Endothelial cell of umbilical vein (primary cell): ENCODE measurements around the gene UAP1L1. TPM values are rescaled to one million over a fixed set of nuclear protein-coding genes. Genes with fewer than 3 reads are reported as not detected.

Source experiments
- BruUV-seq: library from RNA; stranded (reverse); fragments of 400-500 nt; replicated peaks from 2 replicates; lab custom pipeline; 2021; lab: Mats Ljungman, UMichigan
- CTCF ChIA-PET: fragments of 300-600, 350-600 bp; sonication (Branson Sonifier 250); formaldehyde crosslinking; loops from one replicate; lab custom pipeline; 2021; ENCODE audit warnings: antibody characterized with exemption, inconsistent platforms; lab: Charles Lee
- POLR2A ChIA-PET: fragments of 300-600, 350-600 bp; sonication (Branson Sonifier 250); formaldehyde crosslinking; loops from one replicate; lab custom pipeline; 2021; ENCODE audit warnings: antibody characterized with exemption, inconsistent platforms; lab: Charles Lee
- DNase-seq: peaks from one replicate; pipeline ENCODE4 v3.0.0-alpha.2; 2011; ENCODE audit warnings: low read depth, low spot score
- FAIRE-seq: peaks from 2 replicates; lab custom pipeline; 2011; peaks lifted over from hg19 to GRCh38; lab: Jason Lieb, UNC
- H2AFZ ChIP-seq: 2 replicates; pipeline ENCODE4 v1.6.0; 2012; ENCODE audit warnings: low read depth, low read length, control low read depth, inconsistent platforms
- H3K27ac ChIP-seq: 2 replicates; pipeline ENCODE4 v1.5.1; 2011; ENCODE audit warnings: low read depth, mild to moderate bottlenecking, control low read depth, low read length, moderate library complexity; ENCODE audit not compliant: insufficient read depth
- H3K27me3 ChIP-seq, 2 experiments: 2 replicates each; pipeline versions ENCODE4 v1.6.0 to v1.6.1; 2011; ENCODE audit warnings: low read length in 2 of 2, mixed read lengths in 1 of 2; ENCODE audit not compliant: control insufficient read depth in 2 of 2, insufficient read depth in 2 of 2
- H3K36me3 ChIP-seq, 2 experiments: 2 replicates in 1 of 2; 3 replicates in 1 of 2; pipeline ENCODE4 v1.5.1; 2011; ENCODE audit warnings: low read length in 2 of 2, mild to moderate bottlenecking in 1 of 2, moderate library complexity in 1 of 2; ENCODE audit not compliant: control insufficient read depth in 2 of 2, insufficient read depth in 2 of 2; ENCODE audit errors: extremely low read depth in 1 of 2
- H3K4me1 ChIP-seq: 3 replicates; pipeline ENCODE4 v1.5.1; 2011; ENCODE audit warnings: mild to moderate bottlenecking, low read length; ENCODE audit not compliant: control insufficient read depth, insufficient read depth; ENCODE audit errors: extremely low read depth
- H3K4me2 ChIP-seq: 2 replicates; pipeline ENCODE4 v1.6.1; 2011; ENCODE audit warnings: low read length, control low read depth, mixed read lengths; ENCODE audit not compliant: insufficient read depth
- H3K4me3 ChIP-seq, 3 experiments: fragments of 200-600 bp in 1 of 3; sonication (generic), shearing (Covaris generic) in 1 of 3; replicated peaks in 1 of 3; 2 replicates each; pipeline ENCODE4 v1.5.1; 2011 to 2016; ENCODE audit warnings: control low read depth in 3 of 3, low read length in 3 of 3, mild to moderate bottlenecking in 2 of 3, inconsistent platforms in 1 of 3, low read depth in 1 of 3, moderate library complexity in 1 of 3; ENCODE audit not compliant: insufficient read depth in 1 of 3
- H3K79me2 ChIP-seq: 2 replicates; pipeline ENCODE4 v1.6.0; 2012; ENCODE audit warnings: low read length, inconsistent platforms; ENCODE audit not compliant: control insufficient read depth, insufficient read depth
- H3K9ac ChIP-seq: replicated peaks from 2 replicates; pipeline ENCODE3; 2011; ENCODE audit warnings: low read length, control low read depth; ENCODE audit not compliant: insufficient read depth; ENCODE audit errors: extremely low read depth
- H3K9me1 ChIP-seq: replicated peaks from 3 replicates; pipeline ENCODE4 v1.6.0; 2011; ENCODE audit warnings: mild to moderate bottlenecking, low read length; ENCODE audit not compliant: control insufficient read depth, insufficient read depth; ENCODE audit errors: extremely low read depth
- H3K9me3 ChIP-seq: replicated peaks from 2 replicates; pipeline ENCODE4 v1.5.1; 2012; ENCODE audit warnings: low read length, inconsistent platforms; ENCODE audit not compliant: control insufficient read depth, insufficient read depth
- H4K20me1 ChIP-seq: replicated peaks from 2 replicates; pipeline ENCODE3; 2011; ENCODE audit warnings: mild to moderate bottlenecking, low read length; ENCODE audit not compliant: control insufficient read depth, insufficient read depth; ENCODE audit errors: extremely low read depth
- EZH2 ChIP-seq: IDR thresholded peaks from 2 replicates; pipeline ENCODE4 v1.6.1; 2012; ENCODE audit warnings: borderline replicate concordance, low read depth, mild to moderate bottlenecking, moderate library complexity, low read length, inconsistent platforms; ENCODE audit not compliant: severe bottlenecking
- FOS ChIP-seq: IDR thresholded peaks from 2 replicates; pipeline ENCODE4 v1.6.1; 2011; ENCODE audit warnings: mild to moderate bottlenecking, low read length, moderate library complexity, borderline replicate concordance; ENCODE audit not compliant: insufficient read depth
- GATA2 ChIP-seq: IDR thresholded peaks from 2 replicates; pipeline ENCODE4 v1.7.0; 2011; ENCODE audit warnings: low read depth, mild to moderate bottlenecking, moderate library complexity, mixed read lengths, low read length; ENCODE audit not compliant: insufficient read length, insufficient read depth
- JUN ChIP-seq: IDR thresholded peaks from 2 replicates; pipeline ENCODE4 v1.6.1; 2011; ENCODE audit warnings: borderline replicate concordance, low read depth; ENCODE audit not compliant: insufficient read length, insufficient read depth
- POLR2A ChIP-seq: IDR thresholded peaks from 2 replicates; pipeline ENCODE4 v1.6.1; 2012; ENCODE audit warnings: low read depth, mild to moderate bottlenecking, control low read depth, low read length
- POLR2AphosphoS5 ChIP-seq: IDR thresholded peaks from 2 replicates; pipeline ENCODE4 v1.6.1; 2012; ENCODE audit warnings: low read depth, mild to moderate bottlenecking, control low read depth, low read length, moderate library complexity; ENCODE audit not compliant: insufficient read depth
- dilution Hi-C: fragments of 300-500 bp; cut with MboI; formaldehyde crosslinking; loops from one replicate; pipeline ENCODE4 v1.15.0; 2019; ENCODE audit warnings: low sequenced_read_pairs; ENCODE audit not compliant: extremely low pct_ligation_motif_present
- intact Hi-C: fragments of 100-400 bp; cut with micrococcal nuclease; formaldehyde crosslinking; loops from one replicate; pipeline ENCODE4 v1.10.0; 2022
- polyA plus RNA-seq, 4 experiments: library from polyadenylated mRNA; depleted of rRNA in 3 of 4; stranded (reverse) in 3 of 4; unstranded in 1 of 4; fragments of >200 nt; gene quantifications; 2 replicates each; pipeline versions ENCODE4 v1.2.1 to v1.2.3, GENCODE V29; 2011 to 2012; ENCODE audit warnings: missing spikeins in 1 of 4
- total RNA-seq: library from RNA; stranded (reverse); gene quantifications from 2 replicates; pipeline ENCODE4 v1.2.3, GENCODE V29; 2021
- TF ChIP-seq, protein P1 (sequence below): IDR thresholded peaks from 2 replicates; pipeline ENCODE4 v1.6.1; 2011; ENCODE audit not compliant: insufficient read depth, insufficient read length

Gene UAP1L1
- total and polyA plus RNA-seq, 2 donors (not counting 3 experiments of a cell fraction or from before 2014, with no cell fraction given) = 26.0 to 41.7 TPM

DNA sequence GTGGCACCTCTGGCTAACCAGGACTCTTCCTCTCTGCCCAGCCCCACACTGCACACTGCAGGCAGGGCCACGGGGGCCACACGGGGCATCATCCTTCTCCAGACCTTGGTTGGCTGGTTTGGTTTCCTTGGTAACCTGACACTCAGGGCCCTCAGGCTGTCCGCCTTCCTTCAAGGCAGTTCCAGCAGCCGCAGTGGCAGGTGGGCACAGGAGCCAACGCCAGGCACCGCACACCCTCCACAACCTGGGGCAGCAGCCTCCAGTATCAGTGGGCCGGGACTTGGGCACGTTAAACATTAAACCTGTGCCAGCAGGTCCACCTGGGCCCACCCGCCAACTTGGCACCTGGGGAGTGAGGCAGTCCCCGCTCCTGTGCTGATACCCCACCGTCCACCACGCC, 33.3 kb upstream of the UAP1L1 start:
- H3K79me2 ChIP-seq = peaks cover 33% of the 10 kb centered on the region
- no peak for DNase-seq
- peak overlapping the region; percentile 56 for H3K4me2 ChIP-seq
- no peaks in the 10 kb centered on the region for H3K27me3 ChIP-seq
- no peak for TF ChIP-seq FOS
- peak overlapping the region in 1 of 3 experiments; percentile 54 for H3K4me3 ChIP-seq
- POLR2A ChIA-PET = no interaction called here
- no peak overlapping the region for H2AFZ ChIP-seq
- dilution Hi-C loops (no loop called here), intact Hi-C loops (loop anchor here (2.0 kb wide), 1 partner anchor 15 kb away; the partner anchor contains the start of gene ABCA2)
- H3K9me1 ChIP-seq = no peaks in the 10 kb centered on the region
- H3K9me3 ChIP-seq = no peaks in the 10 kb centered on the region
- no TSS peak for BruUV-seq
- peaks cover 41% of the 10 kb centered on the region for H3K4me1 ChIP-seq
- H3K36me3 ChIP-seq = peaks cover 0 to 13% of the 10 kb centered on the region in 2 experiments
- FAIRE-seq = no peak
- no peaks in the 10 kb centered on the region for H4K20me1 ChIP-seq
- CTCF ChIA-PET = interaction anchor here (1.6 to 5.2 kb wide), 5 partner anchors 8 to 96 kb away, joined by 4 to 58 read pairs (median 8); no protein-coding TSS in a partner anchor
- H3K27ac ChIP-seq = no peak overlapping the region
- H3K9ac ChIP-seq = no peak overlapping the region

DNA sequence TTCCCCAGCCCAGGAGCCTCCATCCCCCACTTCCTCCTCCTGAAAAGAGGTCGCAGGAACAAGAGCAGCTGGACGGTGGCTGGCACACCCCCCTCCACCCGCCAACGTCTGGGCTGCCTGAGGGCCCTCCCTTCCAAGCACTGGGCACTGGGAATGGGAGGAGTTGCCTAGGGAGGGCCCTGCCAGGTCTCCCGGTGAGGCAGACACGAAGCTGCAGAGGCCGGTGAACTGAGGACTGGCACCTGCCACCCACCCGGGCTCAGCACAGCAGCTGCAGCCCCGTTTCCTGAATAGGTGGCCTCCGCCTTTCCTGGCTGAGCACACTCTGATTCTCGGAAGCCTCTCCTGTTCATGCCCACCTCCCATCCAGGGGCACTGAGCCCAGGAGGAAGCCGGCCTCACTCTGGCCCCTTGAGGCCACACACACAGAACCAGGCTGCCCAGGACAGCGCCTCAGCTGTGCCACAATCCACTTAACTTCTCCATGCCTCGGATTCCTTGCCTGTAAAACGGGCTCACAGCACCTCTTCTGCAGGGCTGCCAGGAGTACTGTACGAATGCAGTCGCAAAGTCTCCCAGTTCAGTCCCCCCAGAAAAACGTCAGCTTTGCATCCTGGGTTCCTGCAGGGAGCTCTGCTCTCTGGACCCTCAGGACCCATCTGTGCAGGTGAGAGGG, 32.7 kb upstream of the UAP1L1 start:
- no peaks in the 10 kb centered on the region for H4K20me1 ChIP-seq
- no peak overlapping the region for H3K9ac ChIP-seq
- POLR2A ChIA-PET = no interaction called here
- no peak overlapping the region for H3K27ac ChIP-seq
- BruUV-seq = no TSS peak
- CTCF ChIA-PET = interaction anchor here (0.5 to 5.2 kb wide), 7 partner anchors 9 to 258 kb away, joined by 3 to 58 read pairs (median 4); no protein-coding TSS in a partner anchor
- no peaks in the 10 kb centered on the region for H3K27me3 ChIP-seq
- peak overlapping the region; percentile 56 for H3K4me2 ChIP-seq
- dilution Hi-C loops (no loop called here), intact Hi-C loops (loop anchor here (2.0 kb wide), 1 partner anchor 16 kb away; the partner anchor contains the start of gene ABCA2)
- H2AFZ ChIP-seq = no peak overlapping the region
- peaks cover 41% of the 10 kb centered on the region for H3K4me1 ChIP-seq
- FAIRE-seq (peak; percentile 38), DNase-seq (peak; percentile 31)
- H3K79me2 ChIP-seq = peaks cover 33% of the 10 kb centered on the region
- H3K9me3 ChIP-seq = no peaks in the 10 kb centered on the region
- H3K36me3 ChIP-seq = peaks cover 0 to 7% of the 10 kb centered on the region in 2 experiments
- H3K9me1 ChIP-seq = no peaks in the 10 kb centered on the region
- no peak for TF ChIP-seq EZH2
- no peak for TF ChIP-seq POLR2AphosphoS5
- no peak for TF ChIP-seq JUN
- TF ChIP-seq, protein P1, sequence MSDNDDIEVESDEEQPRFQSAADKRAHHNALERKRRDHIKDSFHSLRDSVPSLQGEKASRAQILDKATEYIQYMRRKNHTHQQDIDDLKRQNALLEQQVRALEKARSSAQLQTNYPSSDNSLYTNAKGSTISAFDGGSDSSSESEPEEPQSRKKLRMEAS = no peak
- TF ChIP-seq POLR2A = no peak
- TF ChIP-seq GATA2 = no peak
- H3K4me3 ChIP-seq = peak overlapping the region; percentile 28 to 54 (median 44)
